ENCODE measurements around the gene MAG. TPM values are rescaled to one million over a fixed set of nuclear protein-coding genes. Genes with fewer than 3 reads are reported as not detected.

MAG gene
- total RNA-seq, 1 experiment from 2014 or later: 0.17 TPM

GRCh38 chr19:35348911-35349611 is 57.1 kb downstream of the MAG start:
- BruUV-seq (replicated peaks): no TSS peak
- TF ChIP-seq MAX (IDR thresholded peaks at IDR 0.05): no peak
- no peak for TF ChIP-seq ZFX (IDR thresholded peaks at IDR 0.05)
- TF ChIP-seq ZBTB33 (IDR thresholded peaks at IDR 0.05; ENCODE audit: extremely low read depth, insufficient replicate concordance, low read length): no peak
- TF ChIP-seq RAD21 (IDR thresholded peaks at IDR 0.05; ENCODE audit: low read depth): no peak
- no peak for TF ChIP-seq EGR1 (IDR thresholded peaks at IDR 0.05; ENCODE audit: low read depth)
- no peak for TF ChIP-seq ATF3 (IDR thresholded peaks at IDR 0.05)
- TF ChIP-seq TCF7L2 (IDR thresholded peaks at IDR 0.05; ENCODE audit: borderline replicate concordance, extremely low read depth, insufficient read depth, insufficient read length): no peak
- TF ChIP-seq FOSL1 (IDR thresholded peaks at IDR 0.05; ENCODE audit: low read depth): no peak
- no peak for TF ChIP-seq CTCF (IDR thresholded peaks at IDR 0.05 in 2 of 3, conservative IDR thresholded peaks at IDR 0.05 in 1 of 3; ENCODE audit: borderline replicate concordance in 1 of 3, insufficient read depth in 1 of 3, low read depth in 2 of 3, low read length in 2 of 3)
- RAD21 ChIA-PET (ENCODE audit: low non-redundant PET in 1 of 2, low total read pairs in 2 of 2, uncharacterized antibody in 2 of 2, unreplicated experiment in 2 of 2): no interaction called here
- H3K4me1 ChIP-seq (ENCODE audit: control insufficient read depth in 1 of 2, insufficient read depth in 2 of 2, low read length in 2 of 2): peaks cover 0 to 7% of the 10 kb centered on the region in 2 experiments; a peak in 1 of 4 replicates
- H4K20me1 ChIP-seq (ENCODE audit: insufficient read depth): no peaks in the 10 kb centered on the region
- H3K27me3 ChIP-seq (ENCODE audit: insufficient read depth, low read length): no peaks in the 10 kb centered on the region
- no peak overlapping the region for H3K4me2 ChIP-seq (ENCODE audit: low read length)
- no peaks in the 10 kb centered on the region for H3K36me3 ChIP-seq (ENCODE audit: control insufficient read depth in 1 of 2, insufficient read depth in 2 of 2, low read length in 2 of 2)
- no peaks in the 10 kb centered on the region for H3K9me2 ChIP-seq (ENCODE audit: insufficient read depth)
- H2AFZ ChIP-seq (ENCODE audit: low read depth, low read length, poor library complexity, severe bottlenecking): no peak overlapping the region
- POLR2A ChIA-PET: no interaction called here
- H3K9ac ChIP-seq (ENCODE audit: low read length): no peak overlapping the region
- no peak overlapping the region for H3K4me3 ChIP-seq (replicated peaks in 1 of 2; ENCODE audit: low read depth in 1 of 2, low read length in 2 of 2)
- ATAC-seq (no peak), DNase-seq (ENCODE audit: low read depth, low spot score) (no peak)
- H3K9me3 ChIP-seq (ENCODE audit: control insufficient read depth in 1 of 2, insufficient read depth in 1 of 2, low read depth in 1 of 2, low read length in 2 of 2): no peaks in the 10 kb centered on the region
- CTCF ChIA-PET: interaction anchor here (0.9 kb wide), 1 partner anchor 14 kb away, joined by 3 read pairs; no protein-coding TSS in a partner anchor
- H3K79me2 ChIP-seq (ENCODE audit: insufficient read depth, low read length): no peaks in the 10 kb centered on the region
- intact Hi-C loops (cut with micrococcal nuclease): no loop called here
- no peak overlapping the region for H3K27ac ChIP-seq (ENCODE audit: low read depth, low read length)

All from HCT116 (cell line).